ENCODE measurements around the gene PON2. TPM values are rescaled to one million over a fixed set of nuclear protein-coding genes. Genes with fewer than 3 reads are reported as not detected.

The PON2 gene
- total RNA-seq, 1 donor from 2014 or later = 208 TPM

DNA sequence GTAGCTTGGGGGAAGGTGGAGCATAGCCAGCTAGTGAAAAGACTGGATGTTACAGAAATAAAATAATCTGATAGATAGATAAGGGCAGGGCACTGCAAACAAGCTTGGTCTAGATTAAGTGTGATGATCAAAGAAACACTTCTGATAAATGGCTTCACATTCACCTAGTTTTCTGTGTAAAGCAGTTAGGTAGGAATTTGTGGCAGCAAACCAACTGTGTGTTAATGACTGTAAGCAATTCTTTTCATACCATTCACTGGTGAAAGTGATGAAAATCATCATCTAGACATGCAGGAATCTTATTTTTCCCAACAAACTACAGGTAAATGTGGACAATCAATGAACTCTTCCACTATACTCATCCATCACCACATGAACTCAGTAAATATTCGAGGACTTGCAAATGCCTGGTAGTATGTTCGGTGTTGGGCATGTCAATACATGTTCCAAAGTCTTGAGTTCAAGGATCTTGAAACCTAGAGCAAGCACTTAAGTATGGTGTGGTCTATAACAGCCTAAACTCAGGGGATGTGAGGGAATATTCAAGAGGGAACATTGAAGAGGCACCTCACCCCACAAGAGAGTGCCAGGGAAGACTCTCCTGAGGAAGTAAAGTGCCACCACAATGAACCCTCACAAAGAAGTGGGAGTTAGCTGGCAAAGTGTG, 59.1 kb downstream of the PON2 start:
- DNase-seq (ENCODE audit: low read depth) = no peak
- TF ChIP-seq, protein P1, sequence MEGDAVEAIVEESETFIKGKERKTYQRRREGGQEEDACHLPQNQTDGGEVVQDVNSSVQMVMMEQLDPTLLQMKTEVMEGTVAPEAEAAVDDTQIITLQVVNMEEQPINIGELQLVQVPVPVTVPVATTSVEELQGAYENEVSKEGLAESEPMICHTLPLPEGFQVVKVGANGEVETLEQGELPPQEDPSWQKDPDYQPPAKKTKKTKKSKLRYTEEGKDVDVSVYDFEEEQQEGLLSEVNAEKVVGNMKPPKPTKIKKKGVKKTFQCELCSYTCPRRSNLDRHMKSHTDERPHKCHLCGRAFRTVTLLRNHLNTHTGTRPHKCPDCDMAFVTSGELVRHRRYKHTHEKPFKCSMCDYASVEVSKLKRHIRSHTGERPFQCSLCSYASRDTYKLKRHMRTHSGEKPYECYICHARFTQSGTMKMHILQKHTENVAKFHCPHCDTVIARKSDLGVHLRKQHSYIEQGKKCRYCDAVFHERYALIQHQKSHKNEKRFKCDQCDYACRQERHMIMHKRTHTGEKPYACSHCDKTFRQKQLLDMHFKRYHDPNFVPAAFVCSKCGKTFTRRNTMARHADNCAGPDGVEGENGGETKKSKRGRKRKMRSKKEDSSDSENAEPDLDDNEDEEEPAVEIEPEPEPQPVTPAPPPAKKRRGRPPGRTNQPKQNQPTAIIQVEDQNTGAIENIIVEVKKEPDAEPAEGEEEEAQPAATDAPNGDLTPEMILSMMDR (conservative IDR thresholded peaks at IDR 0.05; ENCODE audit: low read depth, low read length) = no peak
- no peak overlapping the region for H3K4me3 ChIP-seq (ENCODE audit: low read depth, low read length)

DNA sequence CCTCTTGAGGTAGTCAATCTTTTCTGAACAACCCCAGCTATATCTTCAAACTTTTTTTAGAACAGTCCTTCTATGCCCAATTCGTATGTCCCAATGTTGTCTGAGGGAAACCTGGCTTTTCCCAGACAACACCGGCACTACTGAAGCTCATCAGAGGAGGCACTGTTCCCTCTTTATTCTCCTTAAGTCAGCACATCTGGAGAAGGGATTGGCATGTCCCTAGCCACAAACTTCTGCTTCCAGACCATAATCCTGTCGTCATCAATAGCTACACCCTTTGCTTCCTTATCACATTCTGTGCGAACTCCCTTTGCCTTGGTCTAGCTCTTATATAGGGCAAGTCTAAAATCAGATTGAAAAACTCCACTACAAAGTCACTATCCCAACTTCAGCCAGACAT, 61.5 kb downstream of the PON2 start:
- TF ChIP-seq, protein P1 (conservative IDR thresholded peaks at IDR 0.05; ENCODE audit: low read depth, low read length) = no peak
- DNase-seq (ENCODE audit: low read depth) = no peak
- H3K4me3 ChIP-seq (ENCODE audit: low read depth, low read length) = no peak overlapping the region

DNA sequence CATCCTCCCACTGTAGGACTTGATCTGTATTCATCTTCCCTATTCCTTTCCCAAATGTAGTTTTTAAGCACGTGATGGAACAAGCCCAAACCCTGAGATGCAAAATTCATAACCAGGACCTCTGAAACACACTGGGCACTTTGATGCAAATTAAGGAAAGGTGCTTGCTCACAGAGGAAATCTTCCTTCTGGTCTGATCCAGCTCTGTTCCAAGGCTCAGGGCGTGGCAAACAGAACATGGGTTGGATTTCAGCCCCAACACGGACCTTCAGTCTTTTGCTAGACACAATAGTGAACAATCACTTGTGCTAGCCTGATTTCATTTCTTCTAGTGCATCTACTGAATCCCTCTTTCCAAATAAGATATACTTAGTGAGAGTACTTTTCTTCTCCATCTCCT, 66.6 kb downstream of the PON2 start:
- TF ChIP-seq, protein P1 (conservative IDR thresholded peaks at IDR 0.05; ENCODE audit: low read depth, low read length) = no peak
- no peak overlapping the region for H3K4me3 ChIP-seq (ENCODE audit: low read depth, low read length)
- DNase-seq (ENCODE audit: low read depth) = no peak

GRCh38 chr7:95367606-95368005, 67.2 kb downstream of the PON2 start:
- no peak for DNase-seq (ENCODE audit: low read depth)
- TF ChIP-seq, protein P1 (conservative IDR thresholded peaks at IDR 0.05; ENCODE audit: low read depth, low read length) = no peak
- no peak overlapping the region for H3K4me3 ChIP-seq (ENCODE audit: low read depth, low read length)

- DNase-seq (ENCODE audit: low read depth) = peak; percentile 13
- TF ChIP-seq, protein P1 (conservative IDR thresholded peaks at IDR 0.05; ENCODE audit: low read depth, low read length) = no peak
- H3K4me3 ChIP-seq (ENCODE audit: low read depth, low read length) = no peak overlapping the region
These were observed 69.7 kb downstream of the PON2 start for GRCh38 chr7:95365151-95365550.

- no peak overlapping the region for H3K4me3 ChIP-seq (ENCODE audit: low read depth, low read length)
- no peak for DNase-seq (ENCODE audit: low read depth)
- TF ChIP-seq, protein P1 (conservative IDR thresholded peaks at IDR 0.05; ENCODE audit: low read depth, low read length) = peak; percentile 62
These were observed 77.2 kb downstream of the PON2 start for GRCh38 chr7:95357623-95358022.

Other genes with a start within 250 kb of the PON2 start
- not detected in 2 replicates for gene PON1, start 110.5 kb downstream of the PON2 start, total RNA-seq
- gene PON3, start 38.7 kb downstream of the PON2 start, total RNA-seq = not detected in 2 replicates
- gene ASB4, start 50.9 kb upstream of the PON2 start, total RNA-seq = 0.17 TPM in 1 of 2 replicates, not detected in the other
- gene PDK4, start 161.5 kb upstream of the PON2 start, total RNA-seq = 0.29 and 0.52 TPM in 2 replicates

All from epithelial cell of proximal tubule (primary cell).